CD14-positive monocyte (primary cell): ENCODE measurements around the gene TAP1. TPM values are rescaled to one million over a fixed set of nuclear protein-coding genes. Genes with fewer than 3 reads are reported as not detected.
A peak's percentile ranks its signal among the peaks of the same experiment; 100 is the strongest.

Experiments
- DNase-seq, 3 donors: peaks; one replicate each; pipeline ENCODE4 v3.0.0-alpha.2; 2011 to 2022
- H2AFZ ChIP-seq: 2 replicates; pipeline ENCODE4 v1.6.0; 2012; ENCODE audit warnings: mild to moderate bottlenecking, low read depth, low read length, inconsistent platforms; ENCODE audit not compliant: insufficient read depth, poor library complexity, severe bottlenecking
- H3K27ac ChIP-seq, 2 donors: 1 replicate in 1 of 2; 2 replicates in 1 of 2; pipeline ENCODE4 v1.5.1; 2012 to 2013; ENCODE audit warnings: low read length in 2 of 2, control low read depth in 1 of 2, inconsistent platforms in 1 of 2, low read depth in 1 of 2, mild to moderate bottlenecking in 1 of 2
- H3K27me3 ChIP-seq, 2 donors: one replicate each; pipeline versions ENCODE4 v1.6.0 to v1.6.1; 2011 to 2013; ENCODE audit warnings: low read length in 2 of 2; ENCODE audit not compliant: control insufficient read depth in 2 of 2, insufficient read depth in 2 of 2
- H3K36me3 ChIP-seq, 2 donors: replicated peaks in 1 of 2; 1 replicate in 1 of 2; 2 replicates in 1 of 2; pipeline versions ENCODE4 v1.5.1 to v1.6.1; 2012 to 2013; ENCODE audit warnings: low read length in 2 of 2, control low read depth in 1 of 2, inconsistent platforms in 1 of 2, mild to moderate bottlenecking in 1 of 2; ENCODE audit not compliant: insufficient read depth in 2 of 2, control insufficient read depth in 1 of 2
- H3K4me1 ChIP-seq, 2 donors: 1 replicate in 1 of 2; 2 replicates in 1 of 2; pipeline versions ENCODE4 v1.5.1 to v1.6.1; 2012 to 2013; ENCODE audit warnings: low read length in 2 of 2, control low read depth in 1 of 2, inconsistent platforms in 1 of 2, mild to moderate bottlenecking in 1 of 2, moderate library complexity in 1 of 2; ENCODE audit not compliant: insufficient read depth in 2 of 2, control insufficient read depth in 1 of 2
- H3K4me2 ChIP-seq: replicated peaks from 2 replicates; pipeline ENCODE3; 2012; ENCODE audit warnings: low read length, moderate library complexity, mild to moderate bottlenecking; ENCODE audit not compliant: poor library complexity, severe bottlenecking; ENCODE audit errors: extremely low read depth
- H3K4me3 ChIP-seq, 3 experiments: fragments of 200-600 bp in 1 of 3; sonication (generic) in 1 of 3; replicated peaks in 1 of 3; 1 replicate in 2 of 3; 2 replicates in 1 of 3; pipeline ENCODE4 v1.5.1; 2011 to 2013; ENCODE audit warnings: low read length in 3 of 3, mild to moderate bottlenecking in 3 of 3, control low read depth in 2 of 3, low read depth in 2 of 3, inconsistent platforms in 1 of 3, moderate library complexity in 1 of 3
- H3K79me2 ChIP-seq: 2 replicates; pipeline ENCODE4 v1.6.0; 2012; ENCODE audit warnings: mild to moderate bottlenecking, control low read depth, inconsistent platforms, low read length, moderate library complexity; ENCODE audit not compliant: insufficient read depth
- H3K9ac ChIP-seq: 2 replicates; pipeline ENCODE4 v1.6.0; 2017; ENCODE audit warnings: low read length, mild to moderate bottlenecking; ENCODE audit not compliant: insufficient read depth, poor library complexity, severe bottlenecking
- H3K9me3 ChIP-seq, 2 donors: replicated peaks in 1 of 2; 1 replicate in 1 of 2; 2 replicates in 1 of 2; pipeline versions ENCODE4 v1.5.1 to v1.6.1; 2012 to 2013; ENCODE audit warnings: low read length in 2 of 2, control low read depth in 1 of 2; ENCODE audit not compliant: control insufficient read depth in 1 of 2, insufficient read depth in 1 of 2
- H4K20me1 ChIP-seq: 2 replicates; pipeline ENCODE4 v1.6.0; 2012; ENCODE audit warnings: mild to moderate bottlenecking, low read length, control low read depth, moderate library complexity; ENCODE audit not compliant: insufficient read depth
- H3K27ac Mint-ChIP-seq, 7 donors: one replicate each; pipeline ENCODE4 v1.8.0; 2020; ENCODE audit warnings: mild to moderate bottlenecking in 7 of 7, mixed read lengths in 7 of 7, moderate library complexity in 6 of 7, inconsistent platforms in 2 of 7
- H3K27me3 Mint-ChIP-seq, 3 donors: one replicate each; pipeline ENCODE4 v1.8.0; 2021 to 2022; ENCODE audit warnings: low read depth in 3 of 3, mild to moderate bottlenecking in 3 of 3, mixed read lengths in 3 of 3, moderate library complexity in 3 of 3, inconsistent platforms in 1 of 3
- H3K36me3 Mint-ChIP-seq, 2 donors: one replicate each; pipeline ENCODE4 v1.8.0; 2020; ENCODE audit warnings: mixed read lengths in 2 of 2, inconsistent platforms in 1 of 2, mild to moderate bottlenecking in 1 of 2
- H3K4me1 Mint-ChIP-seq: one replicate; pipeline ENCODE4 v1.8.0; 2020; ENCODE audit warnings: mild to moderate bottlenecking, mixed read lengths
- H3K4me3 Mint-ChIP-seq, 2 donors: one replicate each; pipeline ENCODE4 v1.8.0; 2020; ENCODE audit warnings: mild to moderate bottlenecking in 2 of 2, mixed read lengths in 2 of 2, moderate library complexity in 1 of 2
- H3K9me3 Mint-ChIP-seq, 7 donors: one replicate each; pipeline ENCODE4 v1.8.0; 2020 to 2022; ENCODE audit warnings: mixed read lengths in 7 of 7, mild to moderate bottlenecking in 6 of 7, moderate library complexity in 6 of 7, inconsistent platforms in 2 of 7
- CTCF ChIP-seq: fragments of 200-600 bp; IDR thresholded peaks from one replicate; pipeline ENCODE4 v1.8.0; 2022; ENCODE audit warnings: antibody characterized with exemption, mild to moderate bottlenecking
- WGBS: methylation state at CpG from one replicate; pipeline ENCODE4 v1.1.5; 2013; ENCODE audit warnings: missing lambda C conversion rate; ENCODE audit not compliant: insufficient coverage; 5-methylcytosine and 5-hydroxymethylcytosine counted together
- intact Hi-C, 2 donors: fragments of 100-400 bp; cut with micrococcal nuclease; formaldehyde crosslinking; loops; one replicate each; pipeline versions ENCODE4 v1.15.0 to v1.15.1; 2023
- polyA plus RNA-seq, 3 donors: library from polyadenylated mRNA; depleted of rRNA in 1 of 3; unstranded in 2 of 3; stranded (reverse) in 1 of 3; fragments of 300-500 nt in 2 of 3; fragments of >200 nt in 1 of 3; fragmentation: Illumina TruSeq in 2 of 3; gene quantifications; 1 replicate in 2 of 3; 2 replicates in 1 of 3; pipeline ENCODE4 v1.2.3, GENCODE V29; 2012 to 2021

TAP1 gene
- polyA plus RNA-seq, 3 donors = 119 to 221 (median 204) TPM

- Mint-ChIP-seq H3K27ac (peak overlapping the region in 3 of 7 donors; percentile 35 to 60 (median 57)), H3K9me3 (peaks cover 0 to 3% (median 0%) of the 10 kb centered on the region in 7 donors), H3K4me3 (peak overlapping the region in 1 of 2 donors; percentile 42), H3K4me1 (peaks cover 16% of the 10 kb centered on the region), H3K36me3 (peaks cover 3 to 9% of the 10 kb centered on the region in 2 donors), H3K27me3 (peaks cover 9 to 16% (median 10%) of the 10 kb centered on the region in 3 donors)
- H2AFZ ChIP-seq = peak overlapping the region; percentile 27
- H3K9me3 ChIP-seq = no peaks in the 10 kb centered on the region
- H4K20me1 ChIP-seq = no peaks in the 10 kb centered on the region
- H3K36me3 ChIP-seq = peaks cover 0 to 6% of the 10 kb centered on the region in 2 donors
- 89% methylated on average over 1 of the region's 8 CpGs for WGBS
- peak overlapping the region; percentile 43 for H3K4me2 ChIP-seq
- H3K79me2 ChIP-seq = no peaks in the 10 kb centered on the region
- TF ChIP-seq CTCF = no peak
- H3K27me3 ChIP-seq = peaks cover 2 to 4% of the 10 kb centered on the region in 2 donors
- no peak for DNase-seq
- no peak overlapping the region for H3K4me3 ChIP-seq
- H3K9ac ChIP-seq = no peak overlapping the region
- peaks cover 14 to 16% of the 10 kb centered on the region in 2 donors for H3K4me1 ChIP-seq
- intact Hi-C loops = loop anchor here (1.0 to 10.0 kb wide), 4 partner anchors 29 to 463 kb away; partner anchors contain the start of genes BTNL2 (in 1 of the 2) and TAP2 (in 1 of the 2)
- H3K27ac ChIP-seq = peak overlapping the region in 1 of 2 donors; percentile 12
Observed at GRCh38 chr6:32867554-32868256, 14.2 kb upstream of the TAP1 start.

GRCh38 chr6:32867022-32867477 lies 13.5 kb upstream of the TAP1 start:
- peak overlapping the region in 4 of 7 donors; percentile 16 to 76 (median 58) for H3K27ac Mint-ChIP-seq
- Histone ChIP-seq H4K20me1 (no peaks in the 10 kb centered on the region), H3K4me2 (peak overlapping the region; percentile 43), H3K9ac (no peak overlapping the region), H3K9me3 (no peaks in the 10 kb centered on the region), H3K27ac (peak overlapping the region in 1 of 2 donors; percentile 12), H3K27me3 (peaks cover 2 to 4% of the 10 kb centered on the region in 2 donors), H3K4me1 (peaks cover 14 to 16% of the 10 kb centered on the region in 2 donors), H3K4me3 (no peak overlapping the region), H3K36me3 (peaks cover 0 to 6% of the 10 kb centered on the region in 2 donors), H3K79me2 (no peaks in the 10 kb centered on the region), H2AFZ (peak overlapping the region; percentile 27)
- no peak for TF ChIP-seq CTCF
- peaks cover 9 to 16% (median 10%) of the 10 kb centered on the region in 3 donors for H3K27me3 Mint-ChIP-seq
- H3K36me3 Mint-ChIP-seq = peaks cover 3 to 11% of the 10 kb centered on the region in 2 donors
- peaks cover 0 to 2% (median 0%) of the 10 kb centered on the region in 7 donors for H3K9me3 Mint-ChIP-seq
- H3K4me3 Mint-ChIP-seq = peak overlapping the region in 1 of 2 donors; percentile 42
- WGBS = 0% methylated on average over 1 of the region's 3 CpGs
- peak in 2 of 3 donors; percentile 35 to 43 for DNase-seq
- intact Hi-C loops = loop anchor here (5.0 to 10.0 kb wide), 3 partner anchors 130 to 462 kb away; partner anchors contain the start of gene BTNL2 (in 1 of the 2)
- H3K4me1 Mint-ChIP-seq = peaks cover 20% of the 10 kb centered on the region
